H9 (cell line): ENCODE results near the gene LATS2. TPM values are rescaled to one million over a fixed set of nuclear protein-coding genes. Genes with fewer than 3 reads are reported as not detected.

Experiments
- DNase-seq: peaks from one replicate; pipeline ENCODE4 v3.0.0-alpha.2; 2017
- H2AFZ ChIP-seq: one replicate; pipeline ENCODE4 v1.6.1; 2013; ENCODE audit warnings: mild to moderate bottlenecking, low read length, control low read depth, moderate library complexity
- H2AK5ac ChIP-seq: 2 replicates; pipeline ENCODE4 v1.6.1; 2013; ENCODE audit warnings: low read length, control low read depth, mixed read lengths; ENCODE audit not compliant: insufficient read length
- H2BK120ac ChIP-seq: one replicate; pipeline ENCODE4 v1.6.1; 2013; ENCODE audit warnings: low read depth, mild to moderate bottlenecking, low read length, control low read depth, inconsistent platforms; ENCODE audit not compliant: poor library complexity, severe bottlenecking
- H2BK12ac ChIP-seq: 2 replicates; pipeline ENCODE4 v1.6.1; 2013; ENCODE audit warnings: low read length, control low read depth, mixed read lengths, low read depth; ENCODE audit not compliant: insufficient read length
- H2BK15ac ChIP-seq: 2 replicates; pipeline ENCODE4 v1.6.1; 2013; ENCODE audit warnings: low read depth, low read length, control low read depth
- H2BK20ac ChIP-seq: one replicate; pipeline ENCODE4 v1.6.1; 2013; ENCODE audit warnings: low read depth, mild to moderate bottlenecking, low read length, control low read depth, inconsistent platforms; ENCODE audit not compliant: poor library complexity, severe bottlenecking
- H2BK5ac ChIP-seq: 2 replicates; pipeline ENCODE4 v1.6.1; 2013; ENCODE audit warnings: low read length, control low read depth, mixed read lengths; ENCODE audit not compliant: insufficient read length
- H3K14ac ChIP-seq: 2 replicates; pipeline ENCODE4 v1.6.1; 2013; ENCODE audit warnings: low read length, control low read depth; ENCODE audit not compliant: insufficient read depth
- H3K18ac ChIP-seq: 2 replicates; pipeline ENCODE4 v1.6.1; 2013; ENCODE audit warnings: low read depth, mild to moderate bottlenecking, mixed read lengths, low read length, control low read depth; ENCODE audit not compliant: insufficient read length
- H3K23ac ChIP-seq: 2 replicates; pipeline ENCODE4 v1.6.1; 2013; ENCODE audit warnings: low read length, control low read depth, mixed read lengths, low read depth; ENCODE audit not compliant: insufficient read length
- H3K23me2 ChIP-seq: 2 replicates; pipeline ENCODE4 v1.6.1; 2013; ENCODE audit warnings: low read depth, mild to moderate bottlenecking, mixed read lengths, low read length, control low read depth; ENCODE audit not compliant: insufficient read length, poor library complexity, severe bottlenecking
- H3K27ac ChIP-seq: 2 replicates; pipeline ENCODE4 v1.5.1; 2013; ENCODE audit warnings: low read length, control low read depth, mixed read lengths, low read depth; ENCODE audit not compliant: insufficient read length
- H3K27me3 ChIP-seq: 2 replicates; pipeline ENCODE4 v1.6.1; 2013; ENCODE audit warnings: low read length, control low read depth, inconsistent platforms; ENCODE audit not compliant: insufficient read depth
- H3K4ac ChIP-seq: 2 replicates; pipeline ENCODE4 v1.6.1; 2013; ENCODE audit warnings: low read depth, mild to moderate bottlenecking, control low read depth, inconsistent platforms, low read length, moderate library complexity
- H3K4me1 ChIP-seq: 2 replicates; pipeline ENCODE4 v1.6.1; 2013; ENCODE audit warnings: low read length, control low read depth, inconsistent platforms; ENCODE audit not compliant: insufficient read depth
- H3K4me2 ChIP-seq: 2 replicates; pipeline ENCODE4 v1.6.1; 2013; ENCODE audit warnings: low read length, control low read depth, mixed read lengths; ENCODE audit not compliant: insufficient read length, insufficient read depth
- H3K56ac ChIP-seq: 2 replicates; pipeline ENCODE4 v1.6.1; 2013; ENCODE audit warnings: low read depth, mild to moderate bottlenecking, mixed read lengths, low read length, control low read depth; ENCODE audit not compliant: insufficient read length
- H3K79me1 ChIP-seq: 2 replicates; pipeline ENCODE4 v1.6.1; 2013; ENCODE audit warnings: low read depth, mild to moderate bottlenecking, moderate library complexity, low read length, control low read depth, inconsistent platforms; ENCODE audit not compliant: insufficient read depth, poor library complexity, severe bottlenecking
- H3K79me2 ChIP-seq: 2 replicates; pipeline ENCODE4 v1.6.1; 2013; ENCODE audit warnings: low read length, control low read depth, inconsistent platforms; ENCODE audit not compliant: insufficient read depth
- H3K9ac ChIP-seq: 2 replicates; pipeline ENCODE4 v1.6.1; 2013; ENCODE audit warnings: low read length, control low read depth, mixed read lengths; ENCODE audit not compliant: insufficient read length; ENCODE audit errors: extremely low read depth
- H3K9me3 ChIP-seq: one replicate; pipeline ENCODE4 v1.6.1; 2013; ENCODE audit warnings: low read depth, low read length, inconsistent platforms; ENCODE audit not compliant: control insufficient read depth
- H3T11ph ChIP-seq: one replicate; pipeline ENCODE4 v1.6.1; 2013; ENCODE audit warnings: mild to moderate bottlenecking, low read length, control low read depth, inconsistent platforms
- H4K20me1 ChIP-seq: one replicate; pipeline ENCODE4 v1.6.1; 2013; ENCODE audit not compliant: control insufficient read depth, insufficient read length, insufficient read depth
- H4K5ac ChIP-seq: 2 replicates; pipeline ENCODE4 v1.6.1; 2013; ENCODE audit warnings: low read depth, mild to moderate bottlenecking, mixed read lengths, low read length, control low read depth; ENCODE audit not compliant: insufficient read length
- H4K8ac ChIP-seq: replicated peaks from 2 replicates; pipeline ENCODE4 v1.6.1; 2013; ENCODE audit warnings: low read length, control low read depth, mixed read lengths, low read depth; ENCODE audit not compliant: insufficient read length
- H4K91ac ChIP-seq: 2 replicates; pipeline ENCODE4 v1.6.1; 2013; ENCODE audit warnings: low read depth, mild to moderate bottlenecking, moderate library complexity, mixed read lengths, low read length, control low read depth; ENCODE audit not compliant: insufficient read length
- H3K27ac Mint-ChIP-seq, 3 experiments: 2 replicates in 2 of 3; 3 replicates in 1 of 3; pipeline ENCODE4 v1.8.0; 2020 to 2021; ENCODE audit warnings: mixed read lengths in 3 of 3, mild to moderate bottlenecking in 1 of 3, moderate library complexity in 1 of 3
- H3K27me3 Mint-ChIP-seq: 2 replicates; pipeline ENCODE4 v1.8.0; 2021; ENCODE audit warnings: low read depth, mild to moderate bottlenecking, moderate library complexity, mixed read lengths
- H3K36me3 Mint-ChIP-seq, 3 experiments: 2 replicates in 2 of 3; 3 replicates in 1 of 3; pipeline ENCODE4 v1.8.0; 2020 to 2021; ENCODE audit warnings: low read depth in 3 of 3, mixed read lengths in 3 of 3; ENCODE audit not compliant: insufficient read depth in 1 of 3
- H3K4me1 Mint-ChIP-seq, 2 experiments: 2 replicates each; pipeline ENCODE4 v1.8.0; 2020; ENCODE audit warnings: mixed read lengths in 2 of 2
- H3K4me3 Mint-ChIP-seq, 2 experiments: 2 replicates in 1 of 2; 3 replicates in 1 of 2; pipeline ENCODE4 v1.8.0; 2020 to 2021; ENCODE audit warnings: mild to moderate bottlenecking in 2 of 2, mixed read lengths in 2 of 2, moderate library complexity in 1 of 2
- H3K9me3 Mint-ChIP-seq, 2 experiments: 2 replicates in 1 of 2; 3 replicates in 1 of 2; pipeline ENCODE4 v1.8.0; 2020; ENCODE audit warnings: mild to moderate bottlenecking in 2 of 2, mixed read lengths in 2 of 2, moderate library complexity in 1 of 2
- WGBS: extraction: QIAGEN DNeasy Blood & Tissue Kit; methylation state at CpG from one replicate; pipeline ENCODE4 v1.1.7; 2013; ENCODE audit warnings: missing lambda C conversion rate, low lambda C conversion rate, mixed read lengths; ENCODE audit not compliant: insufficient read length; ENCODE audit errors: extremely low coverage; 5-methylcytosine and 5-hydroxymethylcytosine counted together
- total RNA-seq: library from RNA; stranded (reverse); gene quantifications from 2 replicates; pipeline ENCODE4 v1.2.1, GENCODE V29; 2021
- TF ChIP-seq, protein P1 (sequence below): fragments of 200-600 bp; sonication (generic); conservative IDR thresholded peaks from 3 replicates; pipeline ENCODE4 v1.8.0; 2021; ENCODE audit warnings: antibody characterized with exemption, mild to moderate bottlenecking

The LATS2 gene
- total RNA-seq, 1 experiment from 2014 or later = 20.0 TPM

- no peak overlapping the region for H3K56ac ChIP-seq
Measured at GRCh38 chr13:21046203-21046602, 15.2 kb downstream of the LATS2 start.

More at GRCh38 chr13:21046203-21046602, 15.2 kb downstream of the LATS2 start:
- no peak overlapping the region for H3K4ac ChIP-seq
- H2BK12ac ChIP-seq = no peak overlapping the region
- peaks cover 7% of the 10 kb centered on the region for H3K79me1 ChIP-seq
- no peak overlapping the region for H2BK5ac ChIP-seq
- TF ChIP-seq, protein P1, sequence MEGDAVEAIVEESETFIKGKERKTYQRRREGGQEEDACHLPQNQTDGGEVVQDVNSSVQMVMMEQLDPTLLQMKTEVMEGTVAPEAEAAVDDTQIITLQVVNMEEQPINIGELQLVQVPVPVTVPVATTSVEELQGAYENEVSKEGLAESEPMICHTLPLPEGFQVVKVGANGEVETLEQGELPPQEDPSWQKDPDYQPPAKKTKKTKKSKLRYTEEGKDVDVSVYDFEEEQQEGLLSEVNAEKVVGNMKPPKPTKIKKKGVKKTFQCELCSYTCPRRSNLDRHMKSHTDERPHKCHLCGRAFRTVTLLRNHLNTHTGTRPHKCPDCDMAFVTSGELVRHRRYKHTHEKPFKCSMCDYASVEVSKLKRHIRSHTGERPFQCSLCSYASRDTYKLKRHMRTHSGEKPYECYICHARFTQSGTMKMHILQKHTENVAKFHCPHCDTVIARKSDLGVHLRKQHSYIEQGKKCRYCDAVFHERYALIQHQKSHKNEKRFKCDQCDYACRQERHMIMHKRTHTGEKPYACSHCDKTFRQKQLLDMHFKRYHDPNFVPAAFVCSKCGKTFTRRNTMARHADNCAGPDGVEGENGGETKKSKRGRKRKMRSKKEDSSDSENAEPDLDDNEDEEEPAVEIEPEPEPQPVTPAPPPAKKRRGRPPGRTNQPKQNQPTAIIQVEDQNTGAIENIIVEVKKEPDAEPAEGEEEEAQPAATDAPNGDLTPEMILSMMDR = no peak
- H3K9ac ChIP-seq = no peak overlapping the region
- peaks cover 3% of the 10 kb centered on the region for H4K20me1 ChIP-seq
- H3K27ac ChIP-seq = no peak overlapping the region
- no peak overlapping the region for H2AK5ac ChIP-seq
- H2BK15ac ChIP-seq = no peak overlapping the region
- no peak overlapping the region for H4K8ac ChIP-seq
- H4K91ac ChIP-seq = no peak overlapping the region
- H2BK20ac ChIP-seq = no peak overlapping the region
- H3K27me3 Mint-ChIP-seq = no peaks in the 10 kb centered on the region
- peaks cover 3% of the 10 kb centered on the region; the same call in 1 of the 2 replicates for H3K4me1 ChIP-seq
- no peak overlapping the region for H3K14ac ChIP-seq
- H3K4me2 ChIP-seq = no peak overlapping the region
- WGBS = no CpG with 5 or more reads among the region's 7 CpGs
- no peak overlapping the region for H4K5ac ChIP-seq
- H3K9me3 Mint-ChIP-seq = no peaks in the 10 kb centered on the region
- DNase-seq = no peak
- no peak overlapping the region for H3K23ac ChIP-seq
- no peaks in the 10 kb centered on the region for H3K23me2 ChIP-seq
- H3T11ph ChIP-seq = no peak overlapping the region
- H2AFZ ChIP-seq = no peak overlapping the region
- no peak overlapping the region for H3K18ac ChIP-seq
- H3K4me3 Mint-ChIP-seq = no peak overlapping the region
- H3K27me3 ChIP-seq = no peaks in the 10 kb centered on the region
- no peaks in the 10 kb centered on the region for H3K9me3 ChIP-seq
- H3K36me3 Mint-ChIP-seq = peaks cover 21 to 41% (median 38%) of the 10 kb centered on the region in 3 experiments; a peak in 6 of 7 replicates
- peaks cover 43% of the 10 kb centered on the region; the same call in 1 of the 2 replicates for H3K79me2 ChIP-seq
- no peak overlapping the region for H2BK120ac ChIP-seq
- H3K27ac Mint-ChIP-seq = no peak overlapping the region
- peaks cover 33 to 39% of the 10 kb centered on the region in 2 experiments for H3K4me1 Mint-ChIP-seq
